Fibroblast of lung (primary cell): ENCODE measurements around the gene PLCL1. TPM values are rescaled to one million over a fixed set of nuclear protein-coding genes. Genes with fewer than 3 reads are reported as not detected.

Experiments
- DNase-seq, 2 donors: peaks; one replicate each; pipeline versions ENCODE4 v3.0.0 to v3.0.0-alpha.2; 2010; ENCODE audit warnings: low read depth in 2 of 2
- H2AFZ ChIP-seq: 2 replicates; pipeline ENCODE4 v1.5.1; 2012; ENCODE audit warnings: low read length, control low read depth, inconsistent platforms
- H3K27ac ChIP-seq: 2 replicates; pipeline ENCODE4 v1.5.1; 2011; ENCODE audit warnings: low read length, control low read depth; ENCODE audit not compliant: insufficient read depth
- H3K27me3 ChIP-seq: 2 replicates; pipeline ENCODE4 v1.5.1; 2011; ENCODE audit warnings: mild to moderate bottlenecking, low read length; ENCODE audit not compliant: control insufficient read depth, insufficient read depth
- H3K36me3 ChIP-seq: 2 replicates; pipeline ENCODE4 v1.5.1; 2011; ENCODE audit warnings: low read length; ENCODE audit not compliant: control insufficient read depth, insufficient read depth
- H3K4me1 ChIP-seq: 2 replicates; pipeline ENCODE4 v1.5.1; 2011; ENCODE audit warnings: low read length; ENCODE audit not compliant: control insufficient read depth, insufficient read depth; ENCODE audit errors: extremely low read depth
- H3K4me2 ChIP-seq: 2 replicates; pipeline ENCODE4 v1.5.1; 2011; ENCODE audit warnings: low read length, control low read depth; ENCODE audit not compliant: insufficient read depth; ENCODE audit errors: extremely low read depth
- H3K4me3 ChIP-seq, 4 experiments: fragments of 200-600 bp in 1 of 4; sonication (generic) in 1 of 4; replicated peaks in 1 of 4; 2 replicates each; pipeline ENCODE4 v1.5.1; 2011 to 2016; ENCODE audit warnings: low read length in 4 of 4, low read depth in 3 of 4, mild to moderate bottlenecking in 3 of 4, control low read depth in 2 of 4, inconsistent platforms in 1 of 4, mixed read lengths in 1 of 4; ENCODE audit not compliant: insufficient read depth in 1 of 4; ENCODE audit errors: control extremely low read depth in 1 of 4
- H3K79me2 ChIP-seq: 2 replicates; pipeline ENCODE4 v1.5.1; 2012; ENCODE audit warnings: mild to moderate bottlenecking, low read length, inconsistent platforms; ENCODE audit not compliant: control insufficient read depth, insufficient read depth
- H3K9ac ChIP-seq: 2 replicates; pipeline ENCODE4 v1.5.1; 2011; ENCODE audit warnings: mild to moderate bottlenecking, low read length, control low read depth; ENCODE audit not compliant: insufficient read depth
- H3K9me3 ChIP-seq: 2 replicates; pipeline ENCODE4 v1.5.1; 2012; ENCODE audit warnings: low read depth, low read length; ENCODE audit not compliant: control insufficient read depth, insufficient read depth
- H4K20me1 ChIP-seq: 2 replicates; pipeline ENCODE4 v1.5.1; 2011; ENCODE audit warnings: low read length; ENCODE audit not compliant: control insufficient read depth, insufficient read depth; ENCODE audit errors: extremely low read depth
- EZH2 ChIP-seq: IDR thresholded peaks from 2 replicates; pipeline ENCODE4 v1.5.1; 2012; ENCODE audit warnings: low read length, control low read depth, mild to moderate bottlenecking; ENCODE audit errors: missing control alignments
- polyA plus RNA-seq, 2 donors: library from polyadenylated mRNA; depleted of rRNA in 1 of 2; stranded (reverse) in 1 of 2; unstranded in 1 of 2; fragments of >200 nt; gene quantifications; 2 replicates each; pipeline ENCODE4 v1.2.1, GENCODE V29; 2011 to 2012; ENCODE audit warnings: missing spikeins in 1 of 2
- total RNA-seq: library from RNA; depleted of rRNA; stranded (reverse); fragments of >200 nt; gene quantifications from 2 replicates; pipeline ENCODE4 v1.2.1, GENCODE V29; 2014
- TF ChIP-seq, protein P1 (sequence below), 2 donors: IDR thresholded peaks in 1 of 2; conservative IDR thresholded peaks in 1 of 2; 1 replicate in 1 of 2; 2 replicates in 1 of 2; pipeline ENCODE4 v1.5.1; 2011 to 2012; ENCODE audit warnings: low read length in 2 of 2, control low read depth in 1 of 2, inconsistent platforms in 1 of 2, low read depth in 1 of 2, mild to moderate bottlenecking in 1 of 2

The PLCL1 gene
- total and polyA plus RNA-seq, 2 donors (not counting 1 experiment from before 2014, with no cell fraction given) = 0.48 to 0.83 TPM

DNA sequence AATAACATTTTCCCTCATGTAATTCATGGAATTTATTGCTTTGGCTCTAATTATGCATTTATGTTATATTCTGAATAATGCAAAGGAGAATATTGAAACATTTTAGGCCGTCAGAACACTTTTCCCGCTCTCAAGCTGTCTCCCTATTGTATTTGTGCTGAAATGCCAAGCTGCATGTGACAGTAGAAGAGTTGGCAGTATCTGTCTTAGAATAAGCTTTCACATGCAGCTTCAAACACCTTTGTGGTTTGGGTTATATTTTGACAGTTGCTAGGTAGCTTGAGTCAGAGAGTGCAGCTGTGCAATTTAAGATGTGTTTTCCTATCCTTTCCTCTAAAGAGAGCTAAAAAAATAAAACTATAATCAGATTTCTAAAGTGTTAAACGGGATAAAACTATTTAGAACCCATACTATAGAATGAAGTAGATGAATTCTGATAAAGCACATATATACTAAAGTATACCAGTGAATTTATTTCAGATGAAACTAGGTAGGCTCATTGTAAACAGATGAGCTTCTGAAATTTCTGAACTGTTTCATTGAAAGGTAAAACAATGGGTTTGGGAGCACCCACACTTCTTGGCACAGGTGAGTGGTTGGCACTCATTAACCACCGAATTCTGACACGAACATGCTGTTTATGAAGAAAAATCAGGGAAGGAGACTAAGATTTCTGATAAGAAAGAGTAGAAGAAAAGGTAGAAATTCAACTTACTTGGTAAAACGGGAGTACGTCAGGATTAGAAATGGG, 43.4 kb downstream of the PLCL1 start:
- H3K4me2 ChIP-seq = no peak overlapping the region
- H3K4me1 ChIP-seq = no peaks in the 10 kb centered on the region
- no peaks in the 10 kb centered on the region for H4K20me1 ChIP-seq
- no peaks in the 10 kb centered on the region for H3K27me3 ChIP-seq
- TF ChIP-seq EZH2 = no peak
- TF ChIP-seq, protein P1, sequence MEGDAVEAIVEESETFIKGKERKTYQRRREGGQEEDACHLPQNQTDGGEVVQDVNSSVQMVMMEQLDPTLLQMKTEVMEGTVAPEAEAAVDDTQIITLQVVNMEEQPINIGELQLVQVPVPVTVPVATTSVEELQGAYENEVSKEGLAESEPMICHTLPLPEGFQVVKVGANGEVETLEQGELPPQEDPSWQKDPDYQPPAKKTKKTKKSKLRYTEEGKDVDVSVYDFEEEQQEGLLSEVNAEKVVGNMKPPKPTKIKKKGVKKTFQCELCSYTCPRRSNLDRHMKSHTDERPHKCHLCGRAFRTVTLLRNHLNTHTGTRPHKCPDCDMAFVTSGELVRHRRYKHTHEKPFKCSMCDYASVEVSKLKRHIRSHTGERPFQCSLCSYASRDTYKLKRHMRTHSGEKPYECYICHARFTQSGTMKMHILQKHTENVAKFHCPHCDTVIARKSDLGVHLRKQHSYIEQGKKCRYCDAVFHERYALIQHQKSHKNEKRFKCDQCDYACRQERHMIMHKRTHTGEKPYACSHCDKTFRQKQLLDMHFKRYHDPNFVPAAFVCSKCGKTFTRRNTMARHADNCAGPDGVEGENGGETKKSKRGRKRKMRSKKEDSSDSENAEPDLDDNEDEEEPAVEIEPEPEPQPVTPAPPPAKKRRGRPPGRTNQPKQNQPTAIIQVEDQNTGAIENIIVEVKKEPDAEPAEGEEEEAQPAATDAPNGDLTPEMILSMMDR (conservative IDR thresholded peaks at IDR 0.05 in 1 of 2, IDR thresholded peaks at IDR 0.05 in 1 of 2; ENCODE audit: low read depth in 1 of 2, low read length in 2 of 2) = no peak
- H2AFZ ChIP-seq = no peak overlapping the region
- no peak overlapping the region for H3K27ac ChIP-seq
- no peaks in the 10 kb centered on the region for H3K9me3 ChIP-seq
- DNase-seq = peak in 1 of 2 donors; percentile 17
- no peak overlapping the region for H3K9ac ChIP-seq
- no peak overlapping the region for H3K4me3 ChIP-seq
- H3K36me3 ChIP-seq = no peaks in the 10 kb centered on the region
- no peaks in the 10 kb centered on the region for H3K79me2 ChIP-seq

DNA sequence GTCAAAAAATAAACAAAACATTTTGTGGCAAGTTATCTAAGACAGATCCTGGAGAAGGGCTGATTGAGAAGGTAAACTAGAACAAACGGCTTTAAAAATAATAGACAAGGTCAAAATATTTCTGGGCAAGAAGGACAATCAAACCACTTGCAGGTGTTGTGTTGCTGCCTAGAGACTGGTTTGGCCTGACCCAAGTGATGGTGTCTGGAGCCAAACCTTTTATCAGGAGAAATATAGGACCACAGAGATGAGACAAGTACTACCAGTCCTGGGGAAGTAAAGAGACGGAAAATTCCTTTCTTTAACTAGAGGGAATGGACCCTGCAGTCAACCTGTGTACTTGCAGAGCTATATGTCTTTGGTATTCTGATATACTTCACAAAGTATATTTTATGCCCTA, 44.2 kb downstream of the PLCL1 start:
- Histone ChIP-seq H3K27ac (no peak overlapping the region), H3K79me2 (no peaks in the 10 kb centered on the region), H3K4me1 (no peaks in the 10 kb centered on the region), H3K9me3 (no peaks in the 10 kb centered on the region), H2AFZ (no peak overlapping the region), H3K27me3 (no peaks in the 10 kb centered on the region), H4K20me1 (no peaks in the 10 kb centered on the region), H3K36me3 (no peaks in the 10 kb centered on the region), H3K4me2 (no peak overlapping the region), H3K4me3 (no peak overlapping the region), H3K9ac (no peak overlapping the region)
- TF ChIP-seq, protein P1 (conservative IDR thresholded peaks at IDR 0.05 in 1 of 2, IDR thresholded peaks at IDR 0.05 in 1 of 2; ENCODE audit: low read depth in 1 of 2, low read length in 2 of 2) = no peak
- no peak for TF ChIP-seq EZH2
- no peak for DNase-seq

DNA sequence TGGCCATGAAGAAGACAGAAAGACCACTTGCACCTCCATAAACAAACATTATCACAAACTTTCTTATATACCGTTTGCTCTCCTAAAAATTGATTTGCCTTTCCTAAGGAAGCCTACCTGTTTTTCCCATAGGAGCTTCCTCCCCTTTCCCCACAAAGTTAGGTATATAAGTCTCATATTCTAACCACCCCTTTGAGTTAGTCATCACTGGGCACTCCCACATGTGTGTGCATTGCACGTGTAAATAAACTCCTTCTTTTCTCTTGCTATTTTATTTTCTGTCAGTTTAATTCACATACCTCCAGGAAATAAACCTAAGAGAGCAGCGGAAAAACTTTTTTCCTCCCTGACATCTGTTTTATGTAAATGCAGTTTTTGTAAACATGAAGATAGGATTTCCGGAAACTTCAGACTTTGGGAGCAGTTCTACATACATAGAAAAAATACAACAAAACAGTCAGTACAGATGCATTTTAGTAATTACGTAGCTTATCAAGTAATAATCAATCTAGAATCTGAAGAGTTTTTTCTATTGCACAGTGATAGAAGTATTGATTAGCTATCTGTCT, 46.6 kb downstream of the PLCL1 start:
- DNase-seq = no peak
- Histone ChIP-seq H3K27ac (no peak overlapping the region), H4K20me1 (no peaks in the 10 kb centered on the region), H3K4me3 (no peak overlapping the region), H3K9ac (no peak overlapping the region), H3K4me1 (no peaks in the 10 kb centered on the region), H3K4me2 (no peak overlapping the region), H2AFZ (no peak overlapping the region), H3K9me3 (no peaks in the 10 kb centered on the region), H3K36me3 (no peaks in the 10 kb centered on the region), H3K79me2 (no peaks in the 10 kb centered on the region), H3K27me3 (no peaks in the 10 kb centered on the region)
- TF ChIP-seq, protein P1 (conservative IDR thresholded peaks at IDR 0.05 in 1 of 2, IDR thresholded peaks at IDR 0.05 in 1 of 2; ENCODE audit: low read depth in 1 of 2, low read length in 2 of 2) = no peak
- TF ChIP-seq EZH2 = no peak
